Upper lobe of left lung (tissue), 6 donors: ENCODE measurements around the gene CEP97. TPM values are rescaled to one million over a fixed set of nuclear protein-coding genes. Genes with fewer than 3 reads are reported as not detected.

ENCODE experiments used
- ATAC-seq, 2 donors: fragments of 200-7000 bp; cut with Tn5 transposase; one replicate each; pipeline ENCODE4 v1.9.1; 2022; ENCODE audit warnings: mild to moderate bottlenecking in 2 of 2, moderate library complexity in 2 of 2; ENCODE audit not compliant: low FRiP score in 2 of 2
- DNase-seq, 2 donors: peaks; one replicate each; pipeline ENCODE4 v3.0.0-alpha.2; 2019 to 2020
- H3K27ac ChIP-seq, 4 donors: fragments of 200-600 bp; sonication (generic); one replicate each; pipeline ENCODE4 v1.5.1; 2016 to 2019
- H3K27me3 ChIP-seq, 4 donors: fragments of 200-600 bp; sonication (generic); one replicate each; pipeline ENCODE4 v1.5.1; 2017 to 2019
- H3K36me3 ChIP-seq, 4 donors: fragments of 200-600 bp; sonication (generic); one replicate each; pipeline ENCODE4 v1.5.1; 2016 to 2019
- H3K4me1 ChIP-seq, 4 donors: fragments of 200-600 bp; sonication (generic); one replicate each; pipeline ENCODE4 v1.5.1; 2018 to 2019
- H3K4me3 ChIP-seq, 4 donors: fragments of 200-600 bp; sonication (generic); one replicate each; pipeline ENCODE4 v1.5.1; 2017 to 2019; ENCODE audit warnings: mild to moderate bottlenecking in 2 of 4, moderate library complexity in 1 of 4
- H3K9me3 ChIP-seq, 4 donors: fragments of 200-600 bp; sonication (generic); one replicate each; pipeline ENCODE4 v1.5.1; 2018 to 2019
- CTCF ChIP-seq, 6 experiments: fragments of 450-650 bp in 4 of 6; fragments of 200-600 bp in 2 of 6; sonication (generic) in 2 of 6; IDR thresholded peaks; one replicate each; pipeline ENCODE4 v1.5.1; 2016 to 2019; ENCODE audit warnings: antibody characterized with exemption in 6 of 6
- EP300 ChIP-seq, 4 donors: sonication (generic); formaldehyde crosslinking; IDR thresholded peaks; one replicate each; pipeline ENCODE4 v1.5.1; 2017; ENCODE audit warnings: antibody characterized with exemption in 4 of 4, control low read depth in 2 of 4
- POLR2A ChIP-seq, 4 donors: fragments of 450-650 bp; IDR thresholded peaks; one replicate each; pipeline ENCODE4 v1.5.1; 2016 to 2017; ENCODE audit warnings: antibody characterized with exemption in 4 of 4, mild to moderate bottlenecking in 2 of 4
- POLR2AphosphoS5 ChIP-seq, 2 donors: sonication (generic); formaldehyde crosslinking; IDR thresholded peaks; one replicate each; pipeline ENCODE4 v1.5.1; 2017; ENCODE audit warnings: antibody characterized with exemption in 2 of 2
- WGBS, 2 donors: methylation state at CpG; one replicate each; pipeline ENCODE4 v1.1.5; 2017 to 2018; 5-methylcytosine and 5-hydroxymethylcytosine counted together
- total RNA-seq, 6 donors: library from RNA; depleted of rRNA in 4 of 6; stranded (reverse); fragments of >200 nt in 4 of 6; gene quantifications; one replicate each; pipeline versions ENCODE4 v1.1.0 to v1.2.1, GENCODE V29; 2016 to 2021
- donor health status: DM: no; HTN: no; CAD: no; lungs with moderate emphysema.
- donor health status: DM: no; HTN: yes; CAD: no; lungs with severe emphysema.

CEP97 gene
- total RNA-seq, 6 donors from 2014 or later = 4.7 to 14.9 (median 7.7) TPM

DNA sequence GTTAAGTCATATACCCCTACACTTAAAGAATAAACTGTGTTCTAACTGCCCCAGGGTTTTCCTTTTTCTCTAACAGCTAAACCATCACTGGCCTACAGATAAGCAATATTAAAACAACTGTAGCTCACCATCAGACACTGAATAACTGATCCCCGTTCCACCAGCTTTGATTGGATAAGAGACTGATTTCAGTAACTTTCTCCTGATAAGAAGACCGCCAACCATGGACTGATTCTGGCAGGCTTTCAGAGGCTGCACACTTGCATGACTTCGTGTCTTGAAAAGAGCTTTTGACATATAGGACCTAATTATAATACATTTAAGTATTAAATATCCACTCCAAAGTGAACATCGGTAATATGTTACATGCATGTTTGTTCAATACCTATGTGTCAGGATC lies 15.3 kb upstream of the CEP97 start:
- no peaks in the 10 kb centered on the region for H3K36me3 ChIP-seq
- H3K27ac ChIP-seq = no peak overlapping the region
- H3K9me3 ChIP-seq = no peaks in the 10 kb centered on the region
- no peak overlapping the region for H3K4me3 ChIP-seq
- ATAC-seq = no peak
- H3K4me1 ChIP-seq = peaks cover 0 to 6% (median 0%) of the 10 kb centered on the region in 4 donors
- H3K27me3 ChIP-seq = no peaks in the 10 kb centered on the region
- 52 to 68% methylated on average over 4 of the region's 4 CpGs for WGBS, 2 donors
- no peak for DNase-seq
- TF ChIP-seq POLR2A (IDR thresholded peaks at IDR 0.05) = no peak
- no peak for TF ChIP-seq POLR2AphosphoS5 (IDR thresholded peaks at IDR 0.05)
- TF ChIP-seq EP300 (IDR thresholded peaks at IDR 0.05) = no peak
- TF ChIP-seq CTCF (IDR thresholded peaks at IDR 0.05) = no peak

DNA sequence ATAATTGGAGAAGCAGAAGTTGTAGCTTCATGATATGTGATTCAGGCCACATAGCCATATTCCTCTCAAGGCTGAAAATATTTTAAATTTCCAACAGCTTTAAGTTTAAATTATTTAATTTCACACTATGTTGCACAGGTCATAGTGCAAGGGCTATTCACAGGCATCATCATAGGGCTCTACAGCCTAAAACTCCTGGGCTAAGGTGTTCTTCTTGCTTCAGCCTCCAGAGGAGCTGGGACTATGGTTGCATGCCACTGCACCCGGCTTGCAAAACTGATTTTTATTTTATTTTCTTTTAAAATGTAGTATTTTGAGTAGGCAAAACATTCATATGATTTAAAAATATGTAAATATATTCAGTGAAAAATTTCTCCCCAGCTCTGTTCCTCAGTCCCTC lies 6.0 kb upstream of the CEP97 start:
- DNase-seq (no peak), ATAC-seq (no peak)
- H3K4me1 ChIP-seq = no peaks in the 10 kb centered on the region
- 76 to 82% methylated on average over 1 of the region's 1 CpG for WGBS, 2 donors
- no peak overlapping the region for H3K4me3 ChIP-seq
- no peaks in the 10 kb centered on the region for H3K9me3 ChIP-seq
- no peak overlapping the region for H3K27ac ChIP-seq
- no peak for TF ChIP-seq CTCF (IDR thresholded peaks at IDR 0.05)
- TF ChIP-seq POLR2A (IDR thresholded peaks at IDR 0.05) = no peak
- no peak for TF ChIP-seq EP300 (IDR thresholded peaks at IDR 0.05)
- no peak for TF ChIP-seq POLR2AphosphoS5 (IDR thresholded peaks at IDR 0.05)
- no peaks in the 10 kb centered on the region for H3K27me3 ChIP-seq
- H3K36me3 ChIP-seq = no peaks in the 10 kb centered on the region

DNA sequence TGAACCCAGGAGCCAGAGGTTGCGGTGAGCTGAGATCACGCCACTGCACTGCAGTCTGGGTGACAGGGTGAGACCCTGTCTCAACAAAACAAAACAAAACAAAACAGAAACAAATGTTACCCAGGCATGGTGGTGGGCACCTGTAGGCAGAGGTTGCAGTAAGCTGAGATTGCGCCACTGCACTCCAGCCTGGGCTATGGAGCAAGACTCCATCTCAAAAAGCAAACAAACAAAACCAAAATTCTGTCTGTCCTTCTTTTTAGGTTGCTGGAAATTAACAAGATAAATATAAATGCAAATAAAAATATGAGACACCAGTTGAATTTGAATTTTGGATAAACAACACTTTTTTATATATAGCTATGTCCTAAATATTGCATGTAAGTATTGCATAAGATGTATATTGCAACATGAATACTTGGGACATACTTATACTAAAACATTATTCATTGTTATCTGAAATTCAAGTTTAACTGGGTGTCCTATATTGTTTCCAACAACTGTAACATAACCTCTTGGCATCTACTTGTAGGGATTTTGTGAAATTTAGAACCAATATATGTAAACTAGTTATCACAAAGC lies 4.7 kb upstream of the CEP97 start:
- WGBS, 2 donors = 84 to 99% methylated on average over 3 of the region's 3 CpGs
- TF ChIP-seq POLR2AphosphoS5 (IDR thresholded peaks at IDR 0.05) (no peak), EP300 (IDR thresholded peaks at IDR 0.05) (no peak), CTCF (IDR thresholded peaks at IDR 0.05) (no peak), POLR2A (IDR thresholded peaks at IDR 0.05) (no peak)
- H3K27ac ChIP-seq = peak overlapping the region in 1 of 4 donors; percentile 30

DNA sequence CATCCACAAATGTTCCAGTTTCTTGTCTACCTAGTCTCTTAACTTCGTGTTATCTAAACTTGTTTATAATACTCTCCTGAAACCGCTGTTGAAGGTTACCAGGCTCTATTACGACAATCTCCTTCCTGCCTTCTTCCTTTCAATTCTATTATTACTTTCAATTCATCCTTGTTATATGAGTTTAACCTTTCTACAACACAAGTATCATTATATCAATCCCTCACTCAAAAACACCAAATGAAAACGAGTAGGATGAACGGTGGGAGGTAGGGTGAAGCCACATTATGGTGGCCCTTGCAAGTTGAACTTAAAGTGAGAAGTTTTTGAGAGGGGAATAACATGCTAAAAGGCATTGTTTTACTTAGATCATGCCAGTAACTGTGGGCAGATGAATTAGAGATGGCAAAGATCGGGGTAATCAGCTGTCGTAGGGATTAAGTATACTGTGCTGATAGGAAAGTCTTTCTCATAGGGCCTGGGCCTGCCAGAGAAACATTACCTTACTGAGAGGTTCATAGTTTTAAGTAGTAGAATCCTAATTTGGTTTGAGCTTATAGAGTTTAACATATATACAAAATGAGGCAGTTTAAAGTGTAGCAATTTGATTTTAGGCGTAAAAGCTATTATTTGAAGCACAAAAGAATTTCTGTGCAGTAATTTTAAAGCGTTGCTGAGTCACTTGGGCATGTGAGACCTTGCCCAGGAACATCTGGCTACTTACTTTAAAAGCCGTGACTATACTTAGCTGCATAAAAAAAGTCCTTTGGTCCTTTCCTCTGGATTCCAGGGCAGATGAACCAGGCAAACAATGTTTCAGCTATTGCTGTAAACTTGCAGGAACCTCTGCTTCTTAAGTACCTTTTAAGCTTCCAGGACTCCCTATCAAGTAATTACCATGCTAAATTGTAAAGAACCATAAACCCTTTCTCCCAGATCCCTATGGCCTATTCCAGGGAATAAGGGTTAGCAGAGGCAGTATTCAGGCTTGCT lies 3.3 kb upstream of the CEP97 start:
- Histone ChIP-seq H3K36me3 (no peaks in the 10 kb centered on the region), H3K4me1 (peaks cover 7 to 17% (median 12%) of the 10 kb centered on the region in 4 donors), H3K27ac (peak overlapping the region in 1 of 4 donors; percentile 63), H3K9me3 (no peaks in the 10 kb centered on the region), H3K27me3 (no peaks in the 10 kb centered on the region), H3K4me3 (no peak overlapping the region)
- 64 to 66% methylated on average over 10 of the region's 10 CpGs for WGBS, 2 donors
- ATAC-seq (no peak), DNase-seq (no peak)
- TF ChIP-seq EP300 (IDR thresholded peaks at IDR 0.05) (no peak), CTCF (IDR thresholded peaks at IDR 0.05) (no peak), POLR2A (IDR thresholded peaks at IDR 0.05) (no peak), POLR2AphosphoS5 (IDR thresholded peaks at IDR 0.05) (no peak)

More for the DNA sequence above, 4.7 kb upstream of the CEP97 start:
- Histone ChIP-seq H3K4me1 (peaks cover 5 to 7% (median 7%) of the 10 kb centered on the region in 4 donors), H3K27me3 (no peaks in the 10 kb centered on the region), H3K9me3 (no peaks in the 10 kb centered on the region), H3K36me3 (no peaks in the 10 kb centered on the region), H3K4me3 (no peak overlapping the region)
- DNase-seq (no peak), ATAC-seq (no peak)
